RKO (cell line): ENCODE measurements around the gene TBCD.

Experiments used
- DNase-seq: peaks from one replicate; pipeline ENCODE4 v3.0.0-alpha.2; 2016; ENCODE audit warnings: low spot score

TBCD gene

DNA sequence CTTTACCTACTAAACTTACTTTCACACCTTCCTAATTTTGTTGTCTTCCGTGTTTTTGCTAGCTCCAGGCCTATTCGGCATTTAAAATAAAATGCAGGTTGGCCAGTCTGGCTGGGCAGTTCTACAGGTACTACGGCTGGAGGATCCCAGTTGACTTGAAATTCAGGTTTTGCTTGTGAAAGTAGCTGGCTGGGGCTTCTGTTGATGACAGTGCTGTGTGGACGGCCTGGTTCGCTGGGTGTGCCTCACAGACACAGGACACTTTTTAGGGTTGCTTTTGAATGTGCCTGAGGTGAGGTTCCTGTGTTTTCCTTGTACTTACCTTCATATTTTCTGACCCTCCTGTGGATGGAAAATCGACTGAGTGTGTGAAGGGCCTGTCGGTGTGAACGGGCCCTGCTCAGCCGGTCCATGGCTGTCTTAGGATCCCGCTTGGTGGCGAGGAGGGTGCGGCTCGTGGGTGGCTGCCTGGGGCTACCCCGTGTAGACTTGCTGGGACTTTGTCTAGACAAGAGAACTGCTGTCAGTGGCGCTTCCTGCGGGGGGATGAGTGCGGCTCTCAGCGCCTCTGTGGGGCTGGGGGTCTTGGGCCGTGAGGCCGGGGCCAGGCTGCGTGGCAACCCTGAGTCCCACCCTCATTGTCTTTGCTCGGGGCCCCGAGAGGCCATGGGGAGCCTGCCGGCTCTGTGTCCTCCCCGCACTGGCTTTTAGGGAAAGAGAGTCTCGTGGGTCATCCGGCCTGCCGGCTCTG is 106.7 kb downstream of the TBCD start:
- no peak for DNase-seq

DNA sequence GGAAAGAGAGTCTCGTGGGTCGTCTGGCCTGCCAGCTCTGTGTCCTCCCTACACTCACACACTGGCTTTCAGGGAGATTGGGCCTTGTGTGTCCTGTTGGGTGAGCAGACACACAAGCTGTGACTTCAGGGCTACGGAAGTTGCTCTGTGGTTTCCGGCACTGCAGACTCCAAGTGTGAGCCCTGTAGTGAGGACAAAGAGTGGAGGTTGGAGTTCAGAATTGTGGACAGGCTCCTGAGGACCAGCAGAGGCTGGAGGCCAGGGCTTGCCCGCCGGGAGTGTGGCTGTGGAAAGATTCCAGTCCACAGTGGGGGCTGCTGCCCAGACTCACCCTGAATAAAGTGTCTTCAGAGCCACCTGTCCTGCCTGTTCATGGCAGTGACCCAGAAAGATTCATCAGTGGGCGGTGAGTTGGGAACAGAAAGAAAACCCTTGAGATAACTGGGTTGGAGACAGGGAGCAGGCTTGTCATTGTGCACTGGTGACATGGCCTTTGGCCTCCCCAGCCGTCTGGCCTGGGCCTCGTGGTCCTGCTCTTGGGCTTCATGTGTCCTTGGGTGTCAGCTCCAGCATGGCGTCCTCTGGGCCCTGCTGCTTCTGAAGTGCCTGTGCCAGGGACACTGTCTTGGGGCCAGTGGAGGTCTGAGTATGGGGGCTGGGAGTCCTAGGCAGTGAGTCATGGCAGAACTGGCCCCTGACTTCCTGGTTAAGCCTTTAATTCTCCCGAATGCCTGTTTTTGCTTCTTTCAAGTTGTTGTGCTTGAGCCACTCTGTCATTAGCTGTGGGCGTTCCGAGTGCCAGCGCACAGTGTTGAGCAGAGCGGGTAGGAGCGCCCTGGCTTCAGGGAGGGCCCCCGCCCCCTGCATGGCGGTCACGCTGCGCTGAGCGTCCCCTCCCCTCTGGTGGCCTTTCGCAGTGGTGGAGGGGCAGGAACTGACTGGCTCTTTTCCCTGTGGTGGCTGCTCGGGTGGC is 107.9 kb downstream of the TBCD start:
- no peak for DNase-seq

- DNase-seq, result no peak
Measured at GRCh38 chr17:82860606-82861392, 108.9 kb downstream of the TBCD start.

DNA sequence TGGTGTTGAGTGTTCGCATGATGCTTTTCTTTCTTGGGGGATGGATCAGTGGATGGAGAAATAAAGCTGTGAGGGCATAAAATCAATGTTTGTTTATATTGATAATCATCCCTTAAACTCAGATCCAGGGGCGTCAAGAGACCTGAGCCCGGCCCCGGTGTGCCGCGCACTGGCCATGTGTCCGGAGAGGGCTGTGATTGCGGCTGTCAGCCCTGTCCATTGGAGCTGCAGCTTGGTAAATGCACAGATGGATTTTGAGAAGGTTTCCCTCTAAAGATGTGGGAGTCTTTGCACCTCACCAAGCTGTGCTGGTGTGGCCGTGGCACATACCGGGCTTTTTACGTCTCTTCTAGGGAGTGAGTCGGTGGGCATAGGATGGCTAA is 109.5 kb downstream of the TBCD start:
- DNase-seq, result no peak

GRCh38 chr17:82862191-82862590 is 110.3 kb downstream of the TBCD start:
- no peak for DNase-seq

GRCh38 chr17:82862737-82863382 is 111.0 kb downstream of the TBCD start:
- no peak for DNase-seq

DNA sequence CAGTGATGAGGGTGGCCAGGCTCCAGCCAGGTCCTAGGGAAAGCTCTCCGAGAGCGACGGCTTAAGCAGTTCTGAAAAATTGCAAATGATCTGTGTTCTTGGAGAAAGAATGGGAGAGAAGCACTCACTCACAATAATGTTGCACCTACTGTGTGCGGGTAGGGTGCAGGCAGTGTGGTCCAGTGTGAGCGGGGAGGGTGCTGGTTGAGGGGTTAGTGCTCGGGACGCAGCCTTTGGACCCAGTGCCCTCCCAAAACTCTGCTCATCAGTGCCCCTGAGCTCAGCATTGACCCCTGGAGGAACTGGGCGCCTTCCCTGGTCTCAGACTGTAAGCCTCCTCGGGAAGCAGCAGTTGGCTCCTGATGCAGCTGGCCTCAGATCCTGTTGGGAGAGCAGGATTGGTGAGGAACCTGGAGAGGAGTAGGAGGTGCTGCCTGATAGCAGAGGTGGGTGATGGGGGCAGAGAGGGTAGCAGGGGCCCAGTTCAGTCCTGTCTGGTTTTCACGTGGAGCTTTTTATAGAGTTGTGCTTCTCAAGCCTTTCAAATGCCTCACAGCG is 111.6 kb downstream of the TBCD start:
- DNase-seq, result no peak

DNA sequence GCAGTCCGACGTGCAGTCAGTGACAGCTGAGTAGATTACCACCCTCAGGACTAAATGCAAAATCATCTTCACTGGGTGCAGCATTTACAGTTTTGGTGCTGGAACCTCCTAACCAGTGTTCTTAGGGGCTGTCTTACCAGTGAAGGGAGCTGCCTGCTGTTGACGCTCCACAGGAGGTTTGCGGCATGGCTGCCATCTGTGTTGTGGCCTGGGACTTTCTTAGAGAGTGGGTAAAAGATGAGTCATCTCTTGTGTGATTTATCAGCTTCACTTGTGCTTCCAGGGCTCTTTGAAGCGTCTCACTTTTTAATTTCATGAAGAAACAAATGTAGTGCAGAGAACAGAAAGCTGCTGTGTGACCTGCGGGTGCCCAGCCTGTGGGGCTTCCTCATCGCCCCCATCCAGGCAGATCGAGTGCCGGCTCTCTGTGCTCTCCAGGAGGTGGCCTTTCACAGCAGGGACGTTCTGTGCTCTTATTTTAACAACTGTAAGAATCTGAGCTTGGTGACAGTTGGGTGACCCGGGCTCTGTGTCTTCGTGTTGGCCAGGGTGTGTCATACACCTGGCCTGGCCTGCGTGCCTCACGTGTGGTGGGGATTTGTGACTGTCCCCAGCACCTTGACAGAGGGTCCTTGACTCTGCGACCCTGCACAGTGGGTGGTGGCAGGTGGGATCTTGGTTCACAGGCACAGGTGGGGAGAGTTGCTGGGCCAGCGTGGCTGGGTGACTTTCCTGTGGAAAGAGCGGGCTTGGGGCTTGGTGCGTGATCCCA is 112.3 kb downstream of the TBCD start:
- DNase-seq, result no peak

GRCh38 chr17:82864713-82865248 is 112.9 kb downstream of the TBCD start:
- DNase-seq, result no peak

- DNase-seq, result no peak
Measured at GRCh38 chr17:82865274-82865673, 113.4 kb downstream of the TBCD start.

GRCh38 chr17:82865774-82866395 is 114.0 kb downstream of the TBCD start:
- DNase-seq, result no peak

DNA sequence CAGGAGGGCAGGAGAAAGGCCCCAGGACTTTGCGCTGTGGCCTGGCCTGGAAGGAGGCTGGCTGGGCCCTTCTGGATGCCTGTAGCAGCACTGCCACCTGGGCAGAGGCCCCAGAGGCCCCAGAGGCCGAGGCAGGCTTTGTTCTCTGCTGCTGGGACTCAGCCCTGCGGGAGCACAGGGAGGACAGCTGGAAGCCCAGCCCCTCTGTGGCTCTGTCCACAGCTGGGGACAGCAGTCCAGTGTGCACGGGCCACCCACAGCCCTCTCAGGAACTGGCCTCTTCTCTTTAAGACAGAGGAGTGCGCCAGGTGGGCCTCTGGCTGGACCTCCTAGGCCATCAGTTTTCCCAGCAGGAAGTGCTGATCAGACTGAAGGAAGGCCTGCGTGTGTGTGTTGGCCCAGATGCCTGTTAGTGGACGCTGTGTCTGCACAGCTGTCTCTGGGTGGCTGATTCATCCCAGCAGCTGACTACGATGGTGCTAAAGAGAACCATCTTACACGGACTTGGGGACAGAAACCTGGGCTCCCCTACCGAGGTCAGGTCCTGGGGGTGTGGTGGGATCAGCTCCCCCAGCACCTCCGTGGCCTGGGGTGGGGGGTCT is 114.8 kb downstream of the TBCD start:
- DNase-seq, result peak; percentile 28

DNA sequence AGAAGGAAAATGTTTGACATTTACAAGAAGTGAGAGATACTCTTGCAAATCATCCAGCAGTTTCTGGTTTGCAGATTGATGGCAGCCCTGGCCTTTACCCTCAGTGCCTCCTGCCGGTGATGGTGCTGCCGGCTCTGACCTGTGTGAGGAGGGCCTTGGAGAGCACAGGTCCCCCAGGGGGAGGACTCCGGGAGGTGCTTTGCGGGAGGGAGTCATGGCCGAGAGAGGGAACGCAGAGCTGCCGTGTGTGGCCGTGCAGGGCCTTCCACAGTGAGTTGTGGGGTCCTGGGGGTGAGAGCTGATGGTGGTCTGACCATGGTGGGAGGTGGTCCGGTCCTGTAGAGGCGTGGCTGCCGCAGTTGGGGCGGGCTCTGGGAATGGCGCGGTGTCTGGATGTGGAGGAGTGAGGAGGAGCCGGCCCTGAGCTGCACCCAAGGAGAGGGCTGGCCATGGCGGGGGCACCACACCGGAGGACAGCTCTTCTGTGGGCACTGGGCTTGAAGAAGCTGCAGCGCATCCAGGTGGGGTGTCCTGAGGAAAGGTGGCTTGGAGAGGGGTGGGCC is 116.0 kb downstream of the TBCD start:
- no peak for DNase-seq

DNA sequence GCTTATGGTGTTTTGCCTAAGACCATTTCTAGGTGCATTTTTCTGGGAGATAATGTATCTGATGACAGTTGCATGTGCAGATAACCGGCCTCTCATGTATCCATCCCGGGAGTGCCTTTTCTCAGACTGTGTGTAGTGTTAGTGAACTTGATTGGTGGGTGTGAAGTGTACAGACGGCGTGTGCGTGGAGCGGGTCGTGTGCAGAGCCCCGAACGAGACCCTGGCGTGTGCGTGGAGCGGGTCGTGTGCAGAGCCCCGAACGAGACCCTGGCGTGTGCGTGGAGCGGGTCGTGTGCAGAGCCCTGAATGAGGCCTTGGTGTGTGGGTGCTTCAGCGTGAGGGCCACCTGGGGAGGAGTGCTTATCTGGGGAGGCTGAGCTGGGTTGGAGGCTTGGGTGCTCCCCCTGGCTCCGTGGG is 116.9 kb downstream of the TBCD start:
- no peak for DNase-seq

GRCh38 chr17:82869536-82869935 is 117.7 kb downstream of the TBCD start:
- no peak for DNase-seq

- no peak for DNase-seq
Measured at GRCh38 chr17:82870091-82870491, 118.2 kb downstream of the TBCD start.

DNA sequence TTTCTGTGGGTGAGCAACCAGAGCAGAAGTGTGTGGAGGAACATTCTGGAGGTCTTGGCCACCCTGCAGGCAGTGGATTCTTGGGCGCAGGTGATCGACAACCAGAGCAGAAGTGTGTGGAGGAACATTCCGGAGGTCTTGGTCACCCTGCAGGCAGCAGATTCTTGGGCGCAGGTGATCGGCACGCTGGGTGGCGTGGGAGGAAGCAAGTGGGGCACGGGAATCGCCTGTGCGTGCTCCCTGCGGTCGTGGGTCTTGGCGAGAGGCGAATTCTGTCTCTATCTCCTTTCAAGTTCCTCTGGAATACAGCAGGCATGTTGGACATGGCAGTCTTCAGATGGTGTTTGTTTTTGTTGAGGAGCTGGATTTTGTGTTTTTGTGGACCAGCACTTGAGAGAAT is 118.7 kb downstream of the TBCD start:
- DNase-seq, result no peak

DNA sequence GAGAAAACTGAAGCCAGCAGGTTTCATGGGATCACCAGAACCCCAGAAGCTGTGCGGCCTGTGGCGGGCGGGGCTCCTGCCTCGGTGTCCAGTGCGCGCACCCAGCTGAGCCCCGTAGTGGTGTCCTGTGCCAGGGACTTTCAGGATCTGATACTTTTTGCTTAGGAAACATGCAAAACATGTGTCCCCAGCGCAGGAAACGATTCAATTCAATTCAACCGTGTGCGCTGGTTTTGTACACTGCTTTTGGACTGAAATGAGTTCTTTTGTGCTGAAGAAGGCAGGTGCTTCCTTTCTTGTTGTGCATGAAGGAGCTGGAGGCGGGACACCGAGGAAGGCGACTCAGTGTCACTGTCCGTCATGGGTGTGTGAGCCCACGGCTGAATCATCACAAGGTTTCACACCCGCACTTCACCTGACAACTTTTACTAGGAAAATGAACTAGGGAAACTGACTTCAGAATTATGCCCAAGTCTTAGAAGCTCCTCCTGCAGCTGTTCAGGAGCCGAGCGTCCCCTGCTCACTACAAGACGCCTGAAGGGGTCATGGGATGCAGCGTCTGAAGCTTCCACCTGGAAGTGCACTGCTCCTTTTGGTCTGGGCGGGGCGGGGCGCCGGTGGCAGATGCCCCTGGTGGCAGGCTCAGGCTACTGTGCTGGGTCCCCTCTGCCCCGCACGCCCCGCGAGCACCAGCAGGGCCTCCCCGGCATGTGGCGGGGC is 119.4 kb downstream of the TBCD start:
- DNase-seq, result no peak
